22Rv1 (cell line): ENCODE results near the gene TIMM9.
"Not testable (repeated sequence)": the region's sequence is repeated elsewhere in the genome, so short reads cannot be mapped to it uniquely, and the experiment has no call there.

ENCODE experiments used
- H3K27ac ChIP-seq: fragments of 450-650 bp; 2 replicates; pipeline ENCODE4 v1.5.1; 2017
- CTCF ChIP-seq: fragments of 450-650 bp; IDR thresholded peaks from 2 replicates; pipeline ENCODE4 v1.5.1; 2017; ENCODE audit warnings: mild to moderate bottlenecking
- ZFX ChIP-seq: fragments of 450-650 bp; IDR thresholded peaks from 2 replicates; pipeline ENCODE4 v1.6.1; 2017; ENCODE audit warnings: antibody characterized with exemption, borderline replicate concordance

The TIMM9 gene

GRCh38 chr14:58426670-58427280 lies 556 bp downstream of the TIMM9 start:
- peak overlapping the region; percentile 91 for H3K27ac ChIP-seq
- TF ChIP-seq ZFX (no peak), CTCF (no peak)

- not testable (repeated sequence) for H3K27ac ChIP-seq
Measured at GRCh38 chr14:58416934-58417333, 10.4 kb downstream of the TIMM9 start.

- TF ChIP-seq CTCF (no peak), ZFX (no peak)
Measured at GRCh38 chr14:58415636-58416547, 11.4 kb downstream of the TIMM9 start.

GRCh38 chr14:58414845-58415244 lies 12.5 kb downstream of the TIMM9 start:
- TF ChIP-seq ZFX, result no peak
- TF ChIP-seq CTCF, result no peak
- no peak overlapping the region for H3K27ac ChIP-seq

More at GRCh38 chr14:58415636-58416547, 11.4 kb downstream of the TIMM9 start:
- H3K27ac ChIP-seq, result no peak overlapping the region

- no peak overlapping the region for H3K27ac ChIP-seq
- TF ChIP-seq CTCF, result no peak
- no peak for TF ChIP-seq ZFX
Measured at GRCh38 chr14:58408681-58409215, 18.6 kb downstream of the TIMM9 start.

GRCh38 chr14:58401587-58401986 lies 25.7 kb downstream of the TIMM9 start:
- TF ChIP-seq ZFX (no peak), CTCF (peak; percentile 30)
- no peak overlapping the region for H3K27ac ChIP-seq

- TF ChIP-seq CTCF (no peak), ZFX (no peak)
- no peak overlapping the region for H3K27ac ChIP-seq
Measured at GRCh38 chr14:58398895-58399294, 28.4 kb downstream of the TIMM9 start.
